Upper lobe of left lung (tissue), 4 donors: Measurements from ENCODE around the gene SCYL3.

Source experiments
- POLR2A ChIP-seq, 4 donors: fragments of 450-650 bp; IDR thresholded peaks; one replicate each; pipeline ENCODE4 v1.5.1; 2016 to 2017; ENCODE audit warnings: antibody characterized with exemption in 4 of 4, mild to moderate bottlenecking in 2 of 4
- POLR2AphosphoS5 ChIP-seq, 2 donors: sonication (generic); formaldehyde crosslinking; IDR thresholded peaks; one replicate each; pipeline ENCODE4 v1.5.1; 2017; ENCODE audit warnings: antibody characterized with exemption in 2 of 2

- no peak for TF ChIP-seq POLR2AphosphoS5 (IDR thresholded peaks at IDR 0.05)
- no peak for TF ChIP-seq POLR2A (IDR thresholded peaks at IDR 0.05)
These were observed 14.5 kb downstream of the SCYL3 start for GRCh38 chr1:169879034-169879840.
